Activated CD4-positive, alpha-beta T cell treated with anti-CD3 and anti-CD28 coated beads, Interleukin-2, amount 50 U/mL, for 1 hour (primary cell): ENCODE measurements around the gene KCNQ1OT1.

Source experiments
- DNase-seq: peaks from one replicate; pipeline ENCODE4 v3.0.0-alpha.2; 2020

The KCNQ1OT1 gene

DNA sequence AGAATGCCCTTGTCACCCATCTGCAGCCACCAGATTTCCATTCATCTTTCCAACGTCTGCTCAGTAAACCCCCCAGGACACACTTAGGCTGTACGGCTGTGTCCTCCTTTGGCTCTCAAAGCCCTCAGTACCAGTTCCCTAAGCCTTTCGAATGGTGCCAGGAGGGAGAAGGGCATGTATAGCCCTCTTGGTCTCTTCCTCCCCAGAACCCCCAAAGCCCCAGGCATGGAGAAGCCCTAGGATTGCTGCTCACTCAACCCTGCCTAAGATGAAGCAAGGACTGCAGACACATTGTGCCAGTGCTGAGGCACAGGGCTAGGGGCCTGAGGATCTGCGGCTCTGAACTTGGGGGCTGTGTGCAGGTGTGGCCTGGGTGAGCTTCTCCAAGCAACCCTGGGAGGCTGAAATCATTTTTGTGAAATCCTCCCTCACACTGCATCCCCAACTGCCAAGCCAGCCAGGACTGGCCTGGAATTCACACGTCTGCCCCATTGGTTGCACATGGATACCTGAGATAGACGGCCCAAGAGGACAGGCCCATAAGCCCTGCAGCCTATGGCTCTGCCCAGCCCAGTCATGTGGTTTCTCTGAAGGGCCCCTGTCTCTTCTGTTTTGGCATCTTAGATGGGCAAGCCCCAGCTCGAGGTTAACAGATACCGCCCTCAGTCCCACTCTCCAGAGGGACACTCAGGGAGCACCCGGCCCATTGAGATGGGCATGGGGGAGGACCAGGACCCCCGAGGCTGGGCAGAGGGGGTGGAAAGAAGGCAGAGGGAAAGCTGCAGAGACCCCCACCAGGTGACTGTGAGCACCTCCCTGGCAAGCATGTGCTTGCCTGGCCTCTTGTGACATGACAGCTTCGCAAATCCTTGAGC lies 34.0 kb downstream of the KCNQ1OT1 start:
- no peak for DNase-seq

DNA sequence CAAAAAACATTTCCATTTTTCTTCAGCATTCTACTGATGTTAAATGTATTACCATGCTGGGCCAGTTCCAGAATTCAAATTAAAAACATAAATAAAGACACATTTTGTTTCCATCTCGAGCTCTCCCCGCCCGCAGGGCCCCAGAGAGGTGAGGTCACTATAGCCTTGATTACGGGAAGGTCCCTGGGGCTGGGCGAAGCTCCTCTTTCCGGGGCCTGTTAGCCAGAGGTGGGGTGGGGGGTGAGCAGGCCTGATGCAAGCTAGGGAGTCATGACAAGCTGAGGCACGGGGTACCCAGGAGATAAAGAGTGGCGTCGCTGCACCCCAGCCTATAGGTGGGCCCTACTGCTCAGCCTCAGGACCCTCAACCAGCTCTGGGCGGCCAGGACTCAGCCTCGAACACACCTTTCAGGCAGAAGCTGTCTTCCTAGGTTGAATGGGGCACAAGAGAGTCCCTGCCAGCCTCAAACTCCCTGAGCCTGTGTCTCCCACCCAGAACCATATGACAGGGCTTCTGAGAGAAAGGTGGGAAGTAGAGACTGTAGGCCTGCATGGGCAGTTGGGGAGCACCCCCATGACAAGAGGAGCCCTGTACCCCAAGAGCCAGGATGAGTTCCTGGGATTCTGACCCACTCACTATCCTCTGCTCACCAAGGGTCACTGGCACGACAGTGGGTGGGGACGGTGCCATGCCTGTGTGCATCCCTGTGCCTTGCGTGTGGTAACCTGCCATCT lies 34.8 kb downstream of the KCNQ1OT1 start:
- DNase-seq: no peak

DNA sequence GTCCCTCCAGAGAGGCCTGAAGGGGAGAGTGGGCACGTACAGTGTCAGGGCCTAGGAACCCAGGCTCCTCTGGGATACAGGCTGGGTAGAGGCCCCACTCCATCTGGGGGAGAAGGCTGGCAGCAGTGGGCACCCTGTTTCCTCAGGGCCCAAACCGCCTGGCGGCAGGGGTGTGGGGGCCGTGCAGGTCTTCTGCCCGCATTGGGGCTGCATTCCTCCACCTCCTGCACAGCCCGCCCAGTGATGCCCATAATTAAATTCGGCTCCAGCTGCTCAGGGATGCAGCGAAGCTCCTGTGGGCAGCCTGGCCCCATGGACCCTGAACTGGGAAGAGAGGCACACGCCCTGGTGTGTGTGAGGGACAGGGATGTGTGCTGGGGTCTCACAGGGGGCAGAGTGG lies 35.4 kb downstream of the KCNQ1OT1 start:
- no peak for DNase-seq

DNA sequence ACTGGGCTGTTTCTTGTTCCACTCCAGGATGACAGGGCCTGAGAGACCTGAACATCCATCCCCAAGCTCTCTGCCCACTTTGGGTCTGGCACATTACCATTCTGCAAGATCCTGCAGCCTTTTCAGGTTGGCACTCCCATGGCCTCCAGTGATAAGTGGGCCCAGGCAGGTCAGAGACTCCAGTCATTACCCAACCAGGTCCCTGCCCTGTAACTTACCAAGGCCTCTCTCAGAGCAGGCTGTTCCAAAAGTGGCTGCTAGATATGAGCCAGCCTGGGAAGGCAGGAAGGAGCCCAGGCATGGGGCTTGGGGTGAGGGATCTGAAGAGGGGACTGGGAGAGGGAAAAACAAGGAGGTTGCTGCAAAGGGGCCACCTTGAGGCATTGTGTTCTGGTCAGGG lies 35.9 kb downstream of the KCNQ1OT1 start:
- DNase-seq: no peak

DNA sequence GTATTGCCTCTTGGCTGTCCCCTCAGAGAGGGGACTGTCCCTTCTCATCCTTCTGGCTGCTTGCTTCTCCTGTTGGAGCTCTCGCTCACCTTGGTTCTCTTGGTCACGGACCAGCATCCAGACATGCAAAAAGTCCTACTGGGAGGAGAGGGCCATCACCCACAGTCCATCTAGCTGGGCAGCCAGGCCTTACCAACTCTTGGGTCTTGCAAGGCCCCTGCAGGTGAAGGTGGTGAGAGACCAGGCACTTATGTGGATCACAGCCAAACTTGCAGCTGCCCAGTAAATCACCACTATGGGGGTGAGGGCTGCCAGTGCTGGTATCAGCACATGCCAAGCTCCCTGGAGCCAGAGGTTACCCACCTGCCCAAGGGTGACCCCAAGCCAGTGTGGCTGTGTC lies 36.3 kb downstream of the KCNQ1OT1 start:
- DNase-seq: no peak

DNA sequence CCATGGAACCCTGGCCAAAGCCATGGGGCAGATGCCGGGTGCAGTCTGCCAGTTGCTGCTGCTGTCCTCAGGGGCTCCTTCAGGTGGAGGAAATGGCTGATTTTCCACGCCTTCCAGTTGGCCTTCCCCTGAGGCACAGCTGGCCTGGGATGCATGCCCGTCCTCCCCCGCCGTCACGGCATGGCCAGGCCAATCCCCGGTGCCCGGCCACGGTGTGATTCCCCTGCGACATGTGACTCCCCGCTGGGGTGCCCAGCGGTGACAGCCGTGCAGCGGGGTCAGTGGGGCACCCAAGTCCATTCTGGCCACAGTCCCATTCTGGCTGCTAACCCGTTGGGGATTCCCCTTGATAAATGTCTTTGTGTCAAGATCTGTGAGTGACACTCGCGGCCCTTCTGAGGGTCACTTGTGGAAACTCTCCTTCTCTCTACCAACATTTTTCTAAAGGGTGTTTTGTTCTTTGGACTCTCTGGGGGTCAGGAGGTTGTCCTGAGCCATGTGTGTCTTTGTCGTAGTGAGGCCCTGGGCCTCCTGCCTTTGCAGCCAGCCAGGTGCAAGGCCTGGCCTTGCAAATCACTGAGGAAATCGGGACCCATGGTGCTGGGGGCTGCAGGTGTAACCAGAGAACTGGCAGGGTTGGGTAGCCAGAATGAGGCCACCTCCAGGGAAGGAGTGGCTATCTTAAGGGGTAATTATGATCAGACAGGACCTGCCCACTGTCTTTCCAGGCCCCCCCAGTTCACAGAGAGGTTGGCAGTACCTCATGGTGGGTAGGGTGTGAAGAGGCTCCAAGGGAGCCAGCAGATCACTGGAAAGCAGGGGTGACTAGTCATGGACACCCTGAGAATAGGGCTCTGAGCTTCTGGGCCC lies 37.1 kb downstream of the KCNQ1OT1 start:
- no peak for DNase-seq

DNA sequence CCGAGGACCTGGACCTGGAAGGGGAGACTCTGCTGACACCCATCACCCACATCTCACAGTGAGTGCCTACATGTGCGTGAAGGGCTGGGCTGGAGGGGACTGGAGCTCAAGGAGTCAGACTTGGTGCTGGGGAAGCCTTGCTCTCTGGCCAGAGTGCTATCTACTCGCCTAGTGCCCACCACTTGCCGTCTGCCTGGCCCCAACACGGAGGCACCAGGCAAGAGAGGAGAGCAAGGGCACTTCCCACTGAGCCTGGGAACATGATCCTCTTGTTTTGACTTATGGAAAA lies 37.8 kb downstream of the KCNQ1OT1 start:
- DNase-seq: no peak

DNA sequence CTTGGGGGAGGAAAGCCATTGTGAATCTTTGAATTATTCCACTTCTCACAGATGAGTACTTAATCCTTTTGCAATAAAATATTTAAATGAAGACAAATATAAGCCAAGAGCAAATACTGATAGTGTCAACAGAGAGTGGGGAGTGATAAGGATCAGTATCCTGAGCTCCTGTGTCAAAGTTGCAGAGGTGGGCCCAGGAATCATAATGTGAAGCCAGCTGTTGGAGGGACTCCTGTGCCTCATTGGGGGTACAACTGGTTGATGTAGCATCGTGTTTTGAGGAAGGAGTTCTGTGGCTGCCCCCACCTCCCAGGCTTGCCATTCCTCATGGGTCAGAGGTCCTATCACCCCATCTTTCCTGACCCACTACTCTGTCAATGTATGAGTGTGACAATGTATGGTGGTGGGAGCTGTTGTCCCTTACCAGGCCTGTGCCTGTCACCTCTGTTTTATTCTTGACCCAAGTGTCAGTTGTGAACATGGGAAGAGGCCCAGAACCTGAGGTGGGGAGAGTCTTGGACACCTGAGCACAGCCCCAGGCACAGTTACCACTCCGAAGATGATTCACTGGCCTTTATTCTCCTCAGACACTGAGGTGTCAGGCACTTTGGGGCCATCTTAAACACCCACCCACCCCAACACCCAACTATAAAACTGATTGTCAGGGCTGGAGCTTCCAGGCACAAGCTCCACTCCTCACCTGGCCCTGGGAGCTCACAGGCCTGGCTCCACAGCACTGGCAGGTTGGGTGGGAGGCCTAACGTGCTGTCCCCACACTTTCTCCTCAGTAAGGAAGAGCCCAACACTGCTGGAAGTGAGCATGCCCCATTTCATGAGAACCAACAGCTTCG lies 38.4 kb downstream of the KCNQ1OT1 start:
- no peak for DNase-seq

DNA sequence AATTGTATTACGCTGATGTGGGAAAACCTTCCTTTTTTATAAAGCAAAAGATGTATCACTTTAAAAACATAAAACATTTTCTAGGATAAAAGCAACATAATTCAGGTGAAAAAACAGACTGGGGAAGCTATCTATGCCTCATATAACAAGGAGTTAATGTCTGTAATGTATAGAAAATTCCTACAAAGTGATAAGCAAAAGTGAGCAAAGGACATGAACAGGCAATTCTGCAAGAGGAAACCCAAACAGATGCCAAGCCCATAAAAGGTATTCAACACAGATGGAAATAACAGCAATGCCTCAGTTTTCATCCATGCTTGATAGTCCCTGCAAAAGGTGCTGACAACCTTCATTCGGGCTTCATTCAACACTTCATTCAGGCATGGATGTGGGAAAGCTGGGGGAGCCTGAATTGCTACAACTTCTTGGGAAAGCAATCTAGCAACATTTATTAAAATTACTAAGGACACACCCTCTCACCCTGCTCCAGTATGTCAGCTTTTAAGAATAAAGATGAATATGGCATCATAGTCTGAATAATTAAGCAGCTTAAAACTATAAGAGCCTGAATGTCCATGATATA lies 39.3 kb downstream of the KCNQ1OT1 start:
- DNase-seq: no peak

DNA sequence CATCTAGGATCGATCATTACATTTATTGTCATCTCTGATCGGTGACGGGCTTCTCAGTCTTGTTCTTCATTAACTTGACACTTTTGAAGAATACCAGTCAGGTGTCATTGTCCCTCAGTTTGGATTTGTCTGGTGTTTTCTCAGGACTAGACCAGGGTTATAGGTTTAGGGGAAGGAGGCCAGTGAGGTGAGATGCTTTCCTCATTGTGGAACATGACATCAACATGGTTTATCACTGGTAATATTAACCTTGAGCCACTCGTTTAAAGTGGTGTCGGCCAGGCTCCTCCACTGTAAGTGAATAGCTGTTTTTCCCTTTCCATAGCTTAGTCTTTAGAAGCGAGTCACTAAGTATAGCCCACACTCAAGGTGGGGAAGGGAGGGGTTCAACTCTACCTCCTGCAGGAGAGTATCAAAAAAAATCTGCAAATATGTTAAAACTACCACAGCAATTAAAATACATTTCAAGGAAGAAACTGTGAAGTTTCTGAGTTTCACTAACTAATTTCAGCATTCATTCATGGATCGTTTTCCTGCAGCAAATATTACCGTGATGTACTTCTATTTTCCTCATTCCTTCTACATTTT lies 42.0 kb downstream of the KCNQ1OT1 start:
- no peak for DNase-seq

DNA sequence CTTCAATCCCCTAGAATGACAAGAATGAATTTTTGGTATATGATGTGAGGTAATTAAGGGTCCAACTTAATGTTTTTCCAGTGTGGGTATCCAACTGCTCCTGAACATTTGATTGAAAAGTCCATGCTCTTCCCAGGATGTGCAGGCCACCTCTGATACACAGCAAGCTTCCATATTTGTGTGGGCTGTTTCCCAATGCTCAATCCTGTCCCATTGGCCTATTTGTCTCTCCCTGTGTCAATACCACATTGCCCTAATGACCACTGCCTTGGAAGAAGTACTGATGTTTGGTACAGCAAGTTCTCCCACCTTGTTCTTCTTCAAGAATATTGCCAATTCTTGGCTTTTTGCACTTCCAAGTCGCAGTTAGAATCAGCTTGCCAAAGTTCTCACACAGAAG lies 42.9 kb downstream of the KCNQ1OT1 start:
- DNase-seq: no peak

DNA sequence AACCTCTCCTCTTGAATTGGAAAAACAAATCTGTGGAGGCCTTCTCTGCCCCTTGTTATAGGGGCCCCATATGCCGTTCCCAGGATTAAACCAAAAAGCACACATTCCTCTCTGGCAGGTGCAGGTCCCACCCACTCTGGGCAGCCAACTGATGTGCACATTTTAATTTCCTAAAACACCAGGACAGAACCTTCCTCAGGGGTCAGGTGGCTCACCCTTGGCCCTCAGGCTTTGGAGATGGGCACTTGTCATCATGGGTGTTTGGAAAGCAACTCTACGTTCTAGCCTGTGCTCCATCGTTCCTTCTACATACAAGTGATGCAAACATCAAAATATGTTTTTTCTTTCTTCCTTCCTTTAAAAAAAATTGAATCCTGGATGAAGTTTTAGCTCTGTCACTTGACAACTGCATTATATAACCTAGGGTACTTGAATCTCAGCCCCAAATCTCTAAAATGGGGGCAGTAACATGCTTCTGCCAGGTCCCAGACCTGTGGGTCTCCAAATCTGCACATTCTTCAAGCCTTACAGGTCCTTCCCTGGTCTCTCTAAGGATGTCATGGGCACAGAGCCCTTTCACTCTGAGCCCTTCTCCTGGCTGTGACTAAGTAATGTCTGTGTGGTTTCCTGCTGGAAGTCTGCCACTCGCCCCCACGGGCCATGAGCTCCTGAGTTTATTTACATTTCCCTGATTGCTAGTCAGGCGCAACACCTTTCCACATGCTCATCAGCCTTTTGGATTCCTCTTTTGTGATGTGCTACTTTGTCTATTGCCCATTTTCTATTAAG lies 43.8 kb downstream of the KCNQ1OT1 start:
- no peak for DNase-seq

DNA sequence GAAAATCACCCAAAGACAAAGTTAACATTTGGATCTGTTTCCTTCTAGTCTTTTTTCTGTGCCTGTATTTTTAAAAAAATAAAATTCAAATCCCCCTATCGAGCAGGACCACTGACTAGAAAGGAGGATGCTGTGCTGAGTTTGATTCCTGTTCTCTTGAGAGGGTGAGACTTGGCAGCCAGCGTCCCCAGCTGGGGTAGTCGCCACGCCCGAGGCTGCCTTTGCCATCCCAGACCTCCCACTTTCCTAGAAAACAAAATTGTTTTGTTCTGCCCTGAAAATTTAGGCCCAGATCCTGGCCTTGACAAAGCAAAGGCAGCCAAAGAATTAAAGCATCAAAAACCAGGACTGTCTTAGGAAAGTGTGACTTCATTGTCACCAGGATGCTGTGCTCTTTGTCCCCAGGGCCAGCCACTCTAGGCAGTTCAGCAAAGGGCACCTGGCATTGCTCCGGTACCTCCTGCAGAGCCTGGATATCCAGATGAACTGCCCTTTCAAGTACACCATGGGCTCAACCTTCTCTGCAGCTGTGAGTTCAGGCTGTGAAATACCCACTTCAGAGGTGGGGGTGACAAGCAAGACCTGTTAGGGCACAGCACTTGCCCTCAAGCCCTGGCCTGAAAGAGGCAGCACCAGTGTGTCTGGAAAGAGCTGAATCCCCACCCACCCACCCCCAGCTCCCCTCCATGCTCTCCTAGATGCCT lies 44.6 kb downstream of the KCNQ1OT1 start:
- DNase-seq: no peak

DNA sequence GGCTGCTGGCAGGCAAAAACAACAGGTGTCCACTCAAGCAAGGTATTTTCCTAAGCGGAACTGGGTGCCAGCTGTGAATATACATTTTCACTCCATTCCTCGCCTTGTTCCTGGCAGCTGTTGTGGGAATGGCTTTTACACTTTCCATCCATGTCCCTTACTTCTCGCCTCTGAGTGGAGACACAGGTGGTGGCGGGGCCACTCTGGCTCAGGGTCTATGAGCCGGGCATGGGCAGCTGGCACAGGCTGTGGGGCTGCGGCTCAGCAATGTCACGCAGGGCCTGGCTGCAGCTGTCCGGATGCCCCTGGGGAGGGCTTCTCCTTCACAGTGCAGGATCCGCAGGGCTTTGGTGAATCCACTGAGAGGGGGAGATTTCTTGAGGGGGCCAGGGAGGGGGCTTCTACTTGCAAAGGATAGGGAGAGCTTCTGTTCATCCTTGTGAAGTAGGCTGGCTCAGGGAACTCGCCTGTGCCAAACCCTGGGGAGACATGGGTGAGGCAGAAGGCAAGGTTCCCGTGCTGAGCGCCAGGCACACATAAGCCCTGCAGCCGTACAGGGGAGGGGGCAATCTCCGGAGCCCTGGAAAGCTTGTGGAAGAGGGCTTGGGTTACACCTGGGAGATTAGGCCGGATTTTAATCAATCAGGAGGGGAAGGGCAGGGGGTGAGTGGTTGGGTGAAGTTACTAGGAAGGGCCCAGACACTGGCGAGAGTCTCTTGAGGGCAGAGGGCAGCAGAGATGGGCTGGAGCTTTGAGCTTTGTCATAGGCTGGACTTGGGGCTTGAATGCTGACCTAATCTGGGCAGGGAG lies 45.7 kb downstream of the KCNQ1OT1 start:
- no peak for DNase-seq

DNA sequence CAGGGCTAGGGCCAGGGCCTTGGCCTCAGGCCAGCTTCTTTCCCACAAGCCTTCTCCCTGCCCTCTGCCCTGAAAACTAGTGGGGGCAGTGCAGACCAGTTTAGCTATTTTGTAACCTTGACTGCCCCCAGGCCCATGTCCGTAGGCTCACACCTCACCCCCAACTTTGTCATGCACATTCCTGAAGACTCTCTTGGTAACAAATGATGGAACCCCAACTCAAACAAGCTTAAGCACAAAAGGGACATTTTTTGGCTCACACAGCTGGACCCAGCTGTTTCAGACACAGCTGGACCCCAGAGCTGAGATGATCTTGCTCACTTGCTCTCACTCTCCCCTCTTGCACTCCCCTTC lies 46.6 kb downstream of the KCNQ1OT1 start:
- no peak for DNase-seq

DNA sequence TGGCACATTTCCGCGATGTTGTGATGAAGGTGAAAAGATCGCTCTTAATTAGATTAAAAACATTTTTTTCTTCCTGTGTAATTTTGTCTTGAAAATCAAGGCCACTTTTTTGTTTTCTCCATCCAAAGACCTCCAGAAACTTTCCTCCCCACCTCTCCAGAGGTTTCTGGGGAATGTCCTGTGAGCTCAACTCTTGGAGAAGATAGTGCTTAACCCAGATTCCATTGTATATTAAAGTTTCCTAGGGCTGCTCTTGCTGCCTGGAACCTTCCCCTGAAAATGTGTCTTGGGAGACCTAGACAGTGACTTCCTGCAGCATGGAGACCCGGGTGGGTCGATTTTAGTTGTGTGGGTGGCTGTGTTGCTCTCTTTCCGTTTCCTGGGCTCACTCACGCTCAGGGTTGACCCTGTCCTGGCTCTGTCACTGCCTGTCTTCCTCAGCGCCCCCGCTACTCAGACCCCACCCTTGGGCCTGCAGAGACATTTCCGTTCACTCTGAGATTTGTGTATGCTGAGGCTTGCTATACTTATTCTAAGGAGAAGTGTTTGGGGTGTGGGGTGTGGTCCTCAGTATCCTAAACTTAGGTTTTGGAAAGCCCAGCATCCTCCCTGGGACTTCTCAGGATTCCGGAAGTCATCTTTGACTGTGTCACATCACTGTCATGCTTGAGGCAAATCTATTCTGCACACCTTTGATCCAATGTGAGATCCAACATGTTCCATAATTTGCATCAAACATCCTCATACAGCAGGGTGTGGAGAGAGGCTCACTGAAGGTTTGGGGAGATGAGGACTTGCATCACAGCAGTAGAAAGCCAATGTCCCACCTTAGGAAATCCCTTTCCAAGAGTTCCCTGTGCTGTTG lies 47.2 kb downstream of the KCNQ1OT1 start:
- DNase-seq: no peak

DNA sequence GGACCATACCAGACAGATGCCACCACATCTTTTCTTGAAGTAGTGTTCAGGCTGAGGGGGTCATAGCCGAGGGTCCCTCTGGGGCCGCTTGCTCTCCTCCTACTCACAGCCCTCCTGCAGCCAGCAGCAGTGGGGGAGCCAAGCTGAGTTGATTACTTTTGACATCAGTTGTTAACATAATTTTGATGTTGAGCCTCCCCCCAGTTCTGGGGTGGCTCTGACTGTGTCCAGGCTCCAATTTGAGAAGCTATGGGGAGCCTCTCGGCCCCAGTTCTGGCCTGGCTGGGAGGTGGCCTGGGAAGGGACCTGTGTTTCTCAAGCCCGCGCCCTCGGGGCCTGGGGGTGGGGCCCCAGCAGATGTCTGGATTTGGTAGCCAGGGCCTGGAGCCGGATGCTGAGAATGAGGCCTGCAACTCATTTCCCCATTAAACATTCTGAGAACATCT lies 47.9 kb downstream of the KCNQ1OT1 start:
- no peak for DNase-seq

DNA sequence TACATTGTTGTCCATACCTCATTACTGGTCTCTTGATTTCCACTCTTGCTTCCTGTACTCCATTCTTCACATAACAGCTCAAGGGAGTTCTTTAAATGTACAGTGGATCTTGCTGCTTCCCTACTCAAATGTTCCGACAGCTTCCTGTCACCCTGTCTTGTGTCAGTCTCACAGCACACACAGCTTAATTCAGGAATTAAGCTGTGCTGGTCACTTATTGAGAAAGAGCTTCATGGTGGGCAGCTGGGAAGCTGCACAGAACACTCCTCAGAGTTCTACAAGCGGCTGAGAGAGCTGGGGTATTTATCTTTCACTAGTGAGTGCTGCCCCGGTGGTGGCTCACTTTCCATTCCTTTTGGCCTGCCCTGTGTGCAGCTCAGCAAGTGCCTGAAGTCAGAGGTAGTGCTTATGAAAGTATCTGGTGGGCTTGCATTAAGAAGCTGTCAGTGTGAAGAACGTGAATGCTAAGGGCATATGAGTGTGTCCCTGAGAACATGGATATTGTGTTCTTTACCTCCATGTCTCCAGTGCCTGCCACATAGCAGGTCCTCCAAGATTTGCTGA lies 48.7 kb downstream of the KCNQ1OT1 start:
- DNase-seq: no peak
